Adipose tissue (tissue), 3 donors: Measurements from ENCODE around the gene ADGRL4. TPM values are rescaled to one million over a fixed set of nuclear protein-coding genes. Genes with fewer than 3 reads are reported as not detected.
"Not testable (repeated sequence)": the region's sequence is repeated elsewhere in the genome, so short reads cannot be mapped to it uniquely, and the experiment has no call there.

Experiments
- H3K27ac ChIP-seq: one replicate; pipeline ENCODE4 v1.5.1; 2013; ENCODE audit warnings: low read depth, low read length
- WGBS, 3 donors: extraction: QIAGEN DNeasy Blood & Tissue Kit; methylation state at CpG; one replicate each; pipeline ENCODE4 v1.1.7; 2013; 5-methylcytosine and 5-hydroxymethylcytosine counted together
- polyA plus RNA-seq, 3 donors: library from polyadenylated mRNA; stranded (reverse); fragments of 200-250 nt; gene quantifications; one replicate each; pipeline ENCODE4 v1.2.3, GENCODE V29; 2013
- donor health status: healthy with polysubstance abuse.
- donor health status: Bipolar disorder and iron deficiency.
- donor health status: healthy.

ADGRL4 gene
- 10 to 100 TPM in 2 of 3 donors, 1 to 10 TPM in 1; 6.4 to 58.1 (median 25.2) TPM for polyA plus RNA-seq

DNA sequence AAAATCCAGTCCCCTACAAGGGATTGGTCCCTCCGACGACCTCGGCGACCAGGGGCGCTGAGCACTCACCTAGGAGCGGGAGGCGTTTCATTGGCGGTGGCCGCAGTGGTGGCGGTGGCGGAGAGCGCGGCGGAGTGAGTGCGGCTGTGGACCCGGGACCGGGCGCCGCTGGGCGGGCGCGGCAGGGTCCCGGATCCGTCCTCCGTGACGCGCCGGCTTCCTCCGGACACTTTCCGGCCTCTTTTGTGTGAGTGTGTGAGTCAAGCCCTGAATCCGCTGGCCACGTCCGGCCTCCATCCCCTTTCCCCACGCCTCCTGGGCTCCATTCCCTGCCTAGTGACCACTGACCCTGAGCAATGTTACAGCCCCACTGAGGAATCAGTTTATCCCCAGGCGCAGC, at the start of gene ADGRL4:
TSS of gene ADGRL4 (minus strand) at position 167 of the 400 bp plus-strand sequence. CDS start at position 91, 76 bp downstream.
- WGBS, 3 donors: 5 to 10% (median 9%) methylated on average over 35 of the region's 35 CpGs
- H3K27ac ChIP-seq: no peak within 1 kb of the TSS

DNA sequence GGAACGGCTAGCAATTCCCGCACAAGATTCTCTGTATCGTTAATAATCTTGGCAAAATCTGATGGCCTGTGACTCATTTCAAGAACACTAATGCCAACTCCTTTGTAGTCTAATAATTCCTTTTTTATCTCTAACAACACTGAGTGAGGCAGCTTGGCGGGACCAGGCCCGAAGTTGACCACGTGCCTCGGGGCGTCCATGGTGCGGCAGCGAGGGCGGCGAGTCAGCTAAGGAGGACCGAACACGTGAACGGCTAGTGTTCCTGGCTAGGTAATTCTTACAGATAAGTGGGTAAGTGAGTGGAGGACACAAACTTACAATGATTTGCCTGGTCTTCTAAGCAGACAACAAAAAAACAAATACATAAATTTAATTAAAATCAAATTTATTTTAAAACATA, 49.3 kb upstream of the ADGRL4 start:
- H3K27ac ChIP-seq: no peak overlapping the region
- 90 to 97% (median 97%) methylated on average over 15 of the region's 15 CpGs for WGBS, 3 donors

DNA sequence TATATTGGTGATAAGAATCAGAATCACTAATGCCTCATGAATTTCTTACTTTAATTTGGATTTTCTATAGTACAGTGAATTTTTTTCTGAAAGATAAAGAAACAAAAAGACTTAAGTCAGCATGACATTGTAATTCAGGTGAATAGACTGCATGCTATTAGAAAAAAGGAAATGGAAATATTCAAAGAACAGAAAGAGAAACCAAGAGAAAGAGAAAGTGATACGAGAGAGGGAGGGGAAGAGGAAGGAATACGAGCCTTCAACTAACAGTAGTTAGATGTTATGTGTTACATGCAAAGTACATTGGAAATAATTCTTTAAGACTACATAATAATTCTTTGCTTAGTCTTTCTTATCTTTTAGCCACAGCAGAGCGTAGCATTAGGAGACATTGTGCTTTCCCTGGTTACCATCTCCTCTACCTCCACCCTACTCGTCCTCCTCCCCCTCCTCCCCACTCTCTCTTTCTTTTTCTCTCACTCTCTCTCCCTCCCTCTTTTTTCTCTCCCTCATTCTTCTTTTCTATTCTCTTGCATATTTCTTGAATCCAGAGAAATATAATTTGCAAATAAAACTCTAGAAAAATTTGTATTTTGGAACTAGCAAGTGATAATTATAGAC, 46.4 kb upstream of the ADGRL4 start:
- H3K27ac ChIP-seq: no peak overlapping the region
- 32 to 46% (median 33%) methylated on average over 4 of the region's 4 CpGs for WGBS, 3 donors

DNA sequence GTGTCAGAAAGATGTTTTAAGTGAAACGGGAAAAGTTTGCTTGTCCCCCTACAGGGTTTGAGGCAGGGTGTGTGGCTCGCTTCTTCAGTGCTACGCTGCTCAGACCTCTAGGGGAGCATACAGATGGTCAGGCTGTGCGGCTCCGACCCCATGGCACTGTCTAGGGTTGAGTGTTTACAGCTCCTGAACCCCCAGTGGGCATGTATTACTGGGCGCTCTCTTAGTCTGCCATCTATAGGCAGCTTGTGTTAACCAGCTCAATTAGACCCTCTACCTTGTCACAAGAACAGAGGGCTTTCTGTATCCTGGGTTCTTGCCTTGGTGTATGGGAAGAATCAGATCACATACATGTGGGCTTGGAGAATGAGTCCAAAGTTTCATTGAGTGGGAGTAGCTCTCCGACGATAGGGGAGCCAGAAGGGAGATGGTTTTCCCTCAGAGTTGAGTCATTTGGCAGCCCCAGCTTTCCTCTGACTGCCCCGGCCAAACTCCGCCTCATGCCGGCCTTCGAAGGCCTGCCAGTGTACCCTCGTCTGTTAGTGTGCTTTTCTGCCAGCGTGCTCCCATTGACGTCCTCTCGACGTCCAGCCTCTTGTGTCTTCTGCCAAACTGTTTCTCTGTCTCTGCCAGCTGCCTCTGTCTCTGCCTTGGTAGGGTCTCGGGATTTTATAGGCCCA, 38.6 kb upstream of the ADGRL4 start:
- 69 to 73% (median 72%) methylated on average over 18 of the region's 18 CpGs for WGBS, 3 donors
- no peak overlapping the region for H3K27ac ChIP-seq

DNA sequence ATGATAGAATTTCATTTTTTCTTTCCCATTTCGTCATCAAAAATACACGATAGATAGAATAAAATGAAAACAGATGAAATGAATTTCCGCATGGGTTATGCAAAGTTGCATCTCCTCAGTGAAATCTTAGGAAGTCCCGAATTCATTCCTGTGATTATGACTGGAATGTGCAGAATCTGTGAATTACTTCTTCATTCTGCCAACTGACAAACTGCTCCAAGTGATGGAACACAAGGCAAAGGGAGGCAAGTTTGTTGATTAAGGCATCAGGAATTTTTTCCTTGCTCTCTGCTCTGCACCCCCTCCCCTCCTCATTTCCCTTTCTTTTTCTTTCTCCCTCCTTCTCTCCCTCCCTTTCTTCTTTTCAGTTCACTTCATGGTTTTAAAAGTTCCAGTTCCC, 37.0 kb upstream of the ADGRL4 start:
- WGBS, 3 donors: 50 to 56% (median 52%) methylated on average over 4 of the region's 4 CpGs
- H3K27ac ChIP-seq: no peak overlapping the region

DNA sequence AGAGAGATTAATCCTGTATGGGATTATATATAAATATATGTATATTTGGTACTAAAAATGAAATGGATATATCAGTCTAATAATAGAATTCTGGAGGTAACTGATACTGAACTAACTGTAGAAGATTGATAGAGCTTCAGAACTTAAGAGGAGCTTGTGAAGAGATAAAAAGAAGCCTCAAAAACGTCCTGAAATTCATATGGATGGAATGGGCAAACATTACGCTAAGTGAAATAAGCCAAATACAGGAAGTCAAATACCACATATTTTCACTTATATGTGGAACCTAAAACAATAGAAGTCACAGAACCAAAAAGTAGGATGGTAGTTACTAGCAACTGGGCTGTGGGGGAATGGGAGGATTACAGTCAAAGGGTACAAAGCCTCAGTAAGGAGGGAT, 36.0 kb upstream of the ADGRL4 start:
- no peak overlapping the region for H3K27ac ChIP-seq
- WGBS, 3 donors: 45 to 61% (median 58%) methylated on average over 2 of the region's 2 CpGs

DNA sequence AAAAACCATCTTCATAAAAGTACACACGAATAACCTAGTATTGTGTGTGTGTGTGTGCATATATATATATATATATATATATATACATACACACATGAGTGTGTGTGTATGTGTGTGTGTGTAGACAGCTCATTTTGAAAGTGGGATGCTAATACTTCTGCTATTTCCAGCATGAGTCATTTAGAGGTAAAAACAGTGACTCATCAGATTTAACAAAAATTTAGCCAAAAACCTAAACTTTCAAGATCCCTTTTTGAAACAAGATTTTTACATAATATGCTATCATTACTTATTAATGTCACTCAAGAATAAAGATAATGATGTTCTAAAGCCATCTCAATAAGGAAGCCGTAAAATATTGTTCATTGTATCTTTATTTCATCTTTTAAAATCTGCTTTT, 35.6 kb upstream of the ADGRL4 start:
- no peak overlapping the region for H3K27ac ChIP-seq
- WGBS, 3 donors: 21 to 54% (median 42%) methylated on average over 2 of the region's 2 CpGs

DNA sequence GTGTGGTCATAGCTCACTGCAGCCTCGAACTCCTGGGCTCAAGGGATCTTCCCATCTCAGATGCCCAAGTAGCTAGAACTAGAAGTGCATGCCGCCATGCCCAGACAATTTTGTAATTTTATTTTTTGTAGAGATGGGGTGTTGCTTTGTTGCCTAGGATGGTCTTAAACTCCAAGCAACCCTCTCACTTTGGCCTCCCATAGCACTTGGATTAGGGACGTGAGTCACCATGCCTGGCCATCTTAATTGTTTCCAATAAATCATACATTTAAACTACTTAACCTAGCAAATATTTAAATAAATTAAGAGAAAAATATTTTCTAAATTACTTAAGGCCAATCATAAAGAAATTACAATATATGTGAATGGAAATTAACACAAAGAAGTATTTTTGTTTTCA, 35.1 kb upstream of the ADGRL4 start:
- WGBS, 3 donors: 65 to 90% (median 87%) methylated on average over 3 of the region's 3 CpGs
- H3K27ac ChIP-seq: no peak overlapping the region

DNA sequence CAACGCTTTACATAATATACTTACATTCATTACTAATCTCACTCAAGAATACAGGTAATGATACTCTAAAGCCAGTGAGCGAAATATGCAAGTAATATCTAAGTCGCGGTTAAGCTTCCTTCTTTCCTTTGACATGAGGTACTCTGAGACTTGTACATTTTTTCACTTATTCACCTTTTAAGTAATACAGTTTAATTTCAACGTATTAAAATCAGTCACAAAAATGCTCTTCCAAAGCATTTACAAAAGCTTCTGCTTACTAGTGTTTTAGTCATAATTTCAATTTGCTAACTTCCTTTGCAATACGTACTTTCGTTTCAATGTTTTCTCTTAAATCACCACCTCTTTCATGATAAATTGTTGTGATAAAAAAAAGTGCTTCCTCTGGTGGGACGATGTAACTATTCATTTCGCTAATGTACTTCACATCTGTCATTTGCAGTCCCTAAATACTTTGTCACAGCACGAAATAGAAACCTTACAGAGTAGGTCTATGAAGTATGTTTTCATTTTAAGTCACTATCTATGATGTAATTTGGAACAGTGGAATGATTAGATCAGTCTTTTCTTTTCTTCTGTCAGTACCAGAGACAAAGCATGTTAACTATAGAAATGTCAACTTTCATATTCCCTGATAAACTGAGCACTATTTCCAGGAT, 34.0 kb upstream of the ADGRL4 start:
- no peak overlapping the region for H3K27ac ChIP-seq
- 27 to 50% (median 30%) methylated on average over 10 of the region's 10 CpGs for WGBS, 3 donors

DNA sequence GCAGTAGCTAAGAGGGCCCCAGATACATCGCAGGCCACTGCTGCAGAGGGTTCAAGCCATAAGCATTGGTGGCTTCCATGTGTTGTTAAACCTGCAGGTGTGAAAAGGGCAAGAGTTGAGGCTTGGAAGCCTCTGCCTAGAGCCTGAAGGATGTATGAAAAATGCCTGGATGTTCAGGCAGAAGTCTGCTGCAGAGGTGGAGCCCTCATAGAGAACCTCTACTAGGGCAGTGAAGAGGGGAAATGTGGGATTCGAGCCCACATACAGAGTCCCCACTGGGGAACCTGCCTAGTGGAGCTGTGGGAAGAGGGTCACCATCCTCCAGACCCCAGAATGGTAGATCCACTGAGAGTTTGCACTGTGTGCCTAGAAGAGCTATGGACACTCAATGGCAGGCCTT, 30.6 kb upstream of the ADGRL4 start:
- WGBS, 3 donors: 44 to 86% (median 82%) methylated on average over 2 of the region's 2 CpGs
- no peak overlapping the region for H3K27ac ChIP-seq

DNA sequence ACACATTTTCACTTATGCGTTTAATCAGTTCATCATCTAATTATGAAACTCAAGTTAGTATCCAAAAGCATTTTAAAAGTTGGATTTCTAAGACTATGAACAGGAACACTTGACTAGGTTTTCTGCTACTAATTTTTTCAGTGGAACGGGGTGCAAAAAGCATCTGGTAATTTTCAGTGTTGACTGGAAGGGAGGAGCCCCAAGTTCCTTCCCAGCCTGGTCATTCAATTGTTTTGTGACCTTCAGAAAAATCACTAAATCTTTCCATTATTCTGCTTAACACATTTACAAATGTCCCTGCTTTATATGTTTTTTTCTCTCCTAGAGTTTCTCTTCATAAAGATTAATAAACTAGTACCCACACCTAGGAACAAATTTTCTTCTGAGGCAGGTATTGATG, 6.0 kb upstream of the ADGRL4 start:
- H3K27ac ChIP-seq: no peak overlapping the region
- 66 to 75% (median 68%) methylated on average over 2 of the region's 2 CpGs for WGBS, 3 donors

DNA sequence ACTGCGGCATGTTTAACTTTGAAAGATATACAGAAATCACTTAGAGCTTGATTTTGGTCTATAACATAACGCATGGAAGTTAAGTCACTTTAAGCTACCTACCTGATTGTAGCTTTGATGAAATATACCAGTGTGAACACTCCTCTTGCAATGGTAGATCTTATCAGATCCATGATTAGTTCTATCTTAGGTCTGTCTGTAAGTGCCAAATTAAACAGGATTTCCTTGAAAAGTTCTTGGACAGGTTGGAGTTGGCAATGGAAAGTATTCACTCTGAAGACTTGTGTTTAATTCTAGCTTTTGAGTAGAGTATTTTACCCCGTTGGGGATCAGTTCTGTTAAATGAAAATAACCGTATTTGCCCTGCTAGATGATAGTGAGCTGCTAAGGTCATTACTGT, 4.1 kb upstream of the ADGRL4 start:
- H3K27ac ChIP-seq: no peak overlapping the region
- 78 to 81% (median 79%) methylated on average over 4 of the region's 4 CpGs for WGBS, 3 donors

DNA sequence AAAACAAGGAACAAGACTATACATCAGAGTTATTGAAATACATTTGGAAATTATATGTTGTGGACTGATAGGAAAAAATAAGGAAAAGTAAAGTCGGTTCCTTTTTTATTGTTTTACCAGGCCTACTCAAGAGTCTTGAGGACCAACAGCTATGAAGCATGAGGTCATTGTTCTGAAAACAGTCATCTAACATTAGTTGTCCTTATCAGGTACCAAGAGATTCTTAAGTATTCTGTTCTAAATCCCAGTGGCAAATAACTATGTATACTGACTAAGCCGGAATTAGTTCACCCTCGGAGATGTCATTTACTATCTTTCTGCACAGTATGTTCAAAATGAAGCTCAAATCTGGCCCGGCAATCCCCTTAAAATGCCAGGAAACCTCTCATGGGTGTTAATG, 585 bp downstream of the ADGRL4 start:
- H3K27ac ChIP-seq: no peak overlapping the region

DNA sequence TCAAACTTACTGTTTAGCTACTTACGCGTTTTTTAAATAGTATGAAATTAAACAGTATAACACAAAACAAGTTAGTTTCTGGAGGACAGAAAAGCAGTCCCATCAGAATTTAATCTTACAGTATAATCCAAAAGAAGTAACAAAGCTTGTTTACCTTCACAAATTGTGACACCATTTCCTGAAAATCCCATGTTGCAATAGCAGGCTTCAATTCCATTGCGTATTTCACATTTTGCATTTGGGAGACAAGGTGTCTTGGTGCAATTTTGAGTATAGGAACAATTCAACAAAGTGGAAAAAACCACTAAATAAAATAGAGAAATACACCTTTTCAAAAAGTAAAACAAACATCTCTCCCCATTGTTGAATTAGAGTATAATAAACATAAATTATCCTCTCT, 1.6 kb downstream of the ADGRL4 start:
- WGBS, 3 donors: 82 to 86% (median 85%) methylated on average over 3 of the region's 3 CpGs
- H3K27ac ChIP-seq: no peak overlapping the region

More for the DNA sequence above, 585 bp downstream of the ADGRL4 start:
- 63 to 71% (median 69%) methylated on average over 4 of the region's 4 CpGs for whole genome bisulfite sequencing, 3 donors

DNA sequence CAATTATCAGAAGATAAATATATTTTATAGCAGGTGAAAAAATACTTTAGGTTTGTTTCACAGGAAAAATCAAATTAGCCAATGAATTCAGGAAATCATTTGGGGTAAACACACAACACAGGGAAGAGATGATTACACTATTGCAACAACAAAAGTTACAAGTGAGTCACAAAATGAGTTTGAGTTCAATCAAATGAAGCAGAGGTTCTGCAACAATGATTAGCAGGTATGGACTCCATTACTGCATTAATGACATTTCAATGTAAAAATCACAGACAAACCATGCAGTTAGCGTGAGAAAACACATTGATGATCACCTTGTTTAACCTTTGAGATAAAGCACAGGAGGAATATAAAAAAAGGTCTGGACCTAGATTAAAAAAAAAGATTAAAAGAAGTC, 9.7 kb downstream of the ADGRL4 start:
- no peak overlapping the region for H3K27ac ChIP-seq
- 71 to 84% (median 84%) methylated on average over 1 of the region's 1 CpG for WGBS, 3 donors

DNA sequence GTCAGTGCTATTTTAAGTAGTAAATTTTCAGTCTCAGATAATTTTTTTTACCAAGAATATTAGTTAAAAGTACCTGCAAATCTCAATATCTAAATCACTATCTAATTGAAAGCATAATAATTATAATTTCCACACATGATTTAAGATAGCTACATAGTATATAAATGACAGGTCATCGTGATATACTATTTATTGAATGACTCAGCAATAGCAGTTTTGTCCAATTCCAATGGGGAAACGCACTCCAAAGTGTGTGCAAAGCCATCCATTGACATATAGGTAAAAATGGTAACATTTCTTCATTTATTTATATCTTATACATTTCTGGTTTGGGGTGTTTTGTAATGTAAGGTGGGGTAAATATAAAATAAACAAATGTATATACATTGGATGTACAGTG, 19.5 kb downstream of the ADGRL4 start:
- no peak overlapping the region for H3K27ac ChIP-seq
- 64 to 79% (median 74%) methylated on average over 2 of the region's 2 CpGs for WGBS, 3 donors

DNA sequence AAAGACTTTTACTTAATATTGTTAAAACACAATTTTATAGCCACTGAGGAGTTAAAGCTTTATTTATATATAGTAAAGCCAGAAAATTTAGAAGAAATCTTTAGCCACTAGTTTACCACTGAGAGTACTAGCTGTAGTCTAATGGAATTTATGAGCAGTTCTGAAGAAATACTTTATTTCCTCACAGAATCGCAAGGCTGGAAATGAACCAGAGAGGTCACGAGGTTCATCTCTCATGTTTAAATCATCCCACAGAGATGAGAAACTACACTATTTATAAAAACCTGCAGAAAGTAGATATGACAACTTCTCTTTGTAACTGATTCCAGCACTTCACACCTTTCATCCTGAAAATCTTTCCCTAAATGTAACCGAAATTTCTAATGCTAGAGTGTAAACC, 26.0 kb downstream of the ADGRL4 start:
- WGBS, 3 donors: 46 to 66% (median 56%) methylated on average over 3 of the region's 3 CpGs
- no peak overlapping the region for H3K27ac ChIP-seq

DNA sequence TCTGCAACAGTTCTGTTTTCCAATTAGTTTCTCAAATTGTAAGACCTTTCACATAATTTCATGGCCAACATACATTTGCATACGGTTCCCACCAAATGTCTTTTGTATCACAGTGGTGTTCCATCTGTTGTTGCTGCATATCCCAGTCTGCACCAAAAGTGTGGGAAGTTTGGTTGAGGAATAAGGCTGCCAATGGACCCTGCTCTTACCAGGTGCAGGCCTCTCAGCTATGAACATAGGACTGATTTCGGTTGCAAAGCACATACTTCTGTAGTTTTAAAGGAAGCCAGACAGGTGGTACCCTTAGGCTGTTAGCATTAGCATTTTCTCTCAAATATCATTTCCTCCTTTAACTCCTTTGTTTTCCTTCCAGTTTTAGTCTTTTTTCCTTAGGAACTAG, 33.8 kb downstream of the ADGRL4 start:
- WGBS, 3 donors: 69 to 86% (median 82%) methylated on average over 2 of the region's 2 CpGs
- no peak overlapping the region for H3K27ac ChIP-seq

DNA sequence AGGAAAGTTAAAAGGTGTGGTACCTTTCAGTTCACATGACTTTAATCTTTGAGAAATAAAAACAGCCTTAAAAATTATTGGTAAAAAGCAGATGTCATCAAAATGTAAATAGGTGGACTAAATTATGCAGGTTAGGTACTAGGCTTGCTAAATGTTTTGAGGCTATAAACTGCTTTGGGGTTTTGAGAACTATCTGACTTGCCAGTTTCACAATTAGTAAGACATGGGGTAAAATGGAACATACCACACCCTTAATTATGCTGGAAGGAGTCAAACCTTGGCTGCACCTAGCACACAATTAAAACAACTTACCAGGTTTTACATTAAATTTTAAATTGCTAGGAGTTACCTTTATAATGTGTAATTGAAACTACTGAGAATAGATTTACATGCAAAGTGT, 39.4 kb downstream of the ADGRL4 start:
- not testable (repeated sequence) for H3K27ac ChIP-seq

DNA sequence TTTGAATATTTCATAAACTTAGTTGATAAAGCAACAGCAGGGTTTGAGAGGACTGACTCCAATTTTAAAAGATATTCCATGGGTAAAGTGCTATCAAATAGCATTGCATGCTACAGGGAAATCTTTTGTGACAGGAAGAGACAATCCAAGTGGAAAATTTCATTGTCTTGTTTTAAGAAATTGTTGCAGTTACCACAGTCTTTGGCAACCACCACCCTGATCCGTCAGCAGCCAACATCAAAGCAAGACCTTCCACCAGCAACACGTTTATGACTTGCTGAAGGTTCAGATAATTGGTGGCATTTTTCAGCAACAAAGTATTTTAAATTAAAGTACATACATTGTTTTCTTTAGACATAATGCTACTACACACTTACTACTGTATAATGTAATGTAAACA, 47.8 kb downstream of the ADGRL4 start:
- 25 to 35% (median 34%) methylated on average over 2 of the region's 2 CpGs for WGBS, 3 donors
- no peak overlapping the region for H3K27ac ChIP-seq
